ENCODE results near the gene UGP2.
A peak's percentile ranks its signal among the peaks of the same experiment; 100 is the strongest.

UGP2 gene

DNA sequence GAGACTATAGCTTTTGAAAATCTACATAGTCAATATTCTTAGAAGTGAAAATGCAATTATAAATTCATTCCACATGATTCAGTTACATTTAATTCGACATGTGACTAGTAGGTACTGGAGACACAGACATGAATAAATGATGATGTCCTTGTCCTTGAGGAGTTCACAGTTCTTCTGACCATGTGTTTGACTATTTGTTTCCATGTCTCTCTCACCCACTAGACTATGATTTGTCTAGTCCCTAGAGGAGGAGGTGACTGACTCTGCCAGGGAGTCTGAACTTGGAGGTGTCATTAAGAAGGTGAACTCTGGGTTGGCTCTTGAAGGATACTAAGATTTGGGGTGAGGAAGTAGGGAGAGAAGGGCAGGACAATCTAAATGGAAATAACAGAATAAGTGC, 20.7 kb upstream of the UGP2 start:
- Mint-ChIP-seq H3K36me3 (ENCODE audit: low read depth) (no peaks in the 10 kb centered on the region), H3K4me3 (no peak overlapping the region), H3K9me3 (no peaks in the 10 kb centered on the region), H3K27me3 (no peaks in the 10 kb centered on the region), H3K27ac (no peak overlapping the region), H3K4me1 (ENCODE audit: low read depth) (no peaks in the 10 kb centered on the region)

GRCh38 chr2:63821396-63821795, 20.3 kb upstream of the UGP2 start:
- no peaks in the 10 kb centered on the region for H3K4me1 Mint-ChIP-seq (ENCODE audit: low read depth)
- H3K27ac Mint-ChIP-seq = no peak overlapping the region
- no peaks in the 10 kb centered on the region for H3K36me3 Mint-ChIP-seq (ENCODE audit: low read depth)
- H3K9me3 Mint-ChIP-seq = no peaks in the 10 kb centered on the region
- no peaks in the 10 kb centered on the region for H3K27me3 Mint-ChIP-seq
- no peak overlapping the region for H3K4me3 Mint-ChIP-seq

DNA sequence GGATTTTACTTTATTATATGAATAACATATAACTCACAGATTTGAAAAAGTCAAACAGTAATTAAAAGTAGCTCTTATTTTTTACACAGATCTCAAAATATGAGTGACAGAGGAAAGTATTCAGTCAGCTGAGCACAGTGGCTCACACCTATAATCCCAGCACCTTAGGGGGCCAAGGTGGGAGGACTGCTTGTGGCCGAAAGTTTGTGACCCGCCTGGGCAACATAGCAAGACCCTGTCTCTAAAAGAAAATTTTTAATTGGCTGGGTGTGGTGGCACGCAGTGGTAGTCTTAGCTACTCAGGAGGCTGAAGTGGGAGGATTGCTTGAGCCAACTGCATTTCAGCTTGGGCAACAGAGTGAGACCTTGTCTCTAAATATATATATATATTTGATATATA, 19.2 kb upstream of the UGP2 start:
- Mint-ChIP-seq H3K9me3 (no peaks in the 10 kb centered on the region), H3K4me3 (no peak overlapping the region), H3K27ac (no peak overlapping the region), H3K36me3 (ENCODE audit: low read depth) (no peaks in the 10 kb centered on the region), H3K27me3 (no peaks in the 10 kb centered on the region), H3K4me1 (ENCODE audit: low read depth) (no peaks in the 10 kb centered on the region)

- Mint-ChIP-seq H3K36me3 (ENCODE audit: low read depth) (no peaks in the 10 kb centered on the region), H3K27me3 (peaks cover 5% of the 10 kb centered on the region), H3K9me3 (no peaks in the 10 kb centered on the region)
Measured at GRCh38 chr2:63827749-63828148, 13.9 kb upstream of the UGP2 start.

GRCh38 chr2:63831176-63831575, 10.5 kb upstream of the UGP2 start:
- Mint-ChIP-seq H3K27me3 (peaks cover 5% of the 10 kb centered on the region), H3K4me3 (no peak overlapping the region), H3K36me3 (ENCODE audit: low read depth) (no peaks in the 10 kb centered on the region), H3K4me1 (ENCODE audit: low read depth) (no peaks in the 10 kb centered on the region), H3K9me3 (no peaks in the 10 kb centered on the region), H3K27ac (no peak overlapping the region)

More at GRCh38 chr2:63827749-63828148, 13.9 kb upstream of the UGP2 start:
- Mint-ChIP-seq H3K4me1 (ENCODE audit: low read depth) (no peaks in the 10 kb centered on the region), H3K27ac (no peak overlapping the region), H3K4me3 (no peak overlapping the region)

DNA sequence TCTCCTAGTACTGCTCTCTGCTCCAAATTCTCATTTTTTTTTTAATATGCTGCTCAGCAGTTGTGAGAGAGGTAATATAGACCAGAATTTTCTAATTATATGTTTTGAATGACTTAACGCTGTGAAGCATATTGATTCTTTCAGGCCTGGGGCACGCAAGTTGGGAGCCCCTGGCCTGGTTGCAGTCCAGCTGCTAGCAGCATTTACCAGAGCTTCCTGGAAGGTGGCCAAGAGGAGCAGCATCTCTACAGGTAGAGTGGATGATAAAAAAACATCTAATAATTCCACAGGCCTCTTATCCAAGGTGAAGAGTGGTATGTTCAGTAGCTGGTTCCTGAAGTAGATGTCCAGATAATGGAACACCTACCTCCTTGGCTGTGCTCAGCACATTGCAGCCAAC, 7.3 kb upstream of the UGP2 start:
- no peaks in the 10 kb centered on the region for H3K36me3 Mint-ChIP-seq (ENCODE audit: low read depth)

DNA sequence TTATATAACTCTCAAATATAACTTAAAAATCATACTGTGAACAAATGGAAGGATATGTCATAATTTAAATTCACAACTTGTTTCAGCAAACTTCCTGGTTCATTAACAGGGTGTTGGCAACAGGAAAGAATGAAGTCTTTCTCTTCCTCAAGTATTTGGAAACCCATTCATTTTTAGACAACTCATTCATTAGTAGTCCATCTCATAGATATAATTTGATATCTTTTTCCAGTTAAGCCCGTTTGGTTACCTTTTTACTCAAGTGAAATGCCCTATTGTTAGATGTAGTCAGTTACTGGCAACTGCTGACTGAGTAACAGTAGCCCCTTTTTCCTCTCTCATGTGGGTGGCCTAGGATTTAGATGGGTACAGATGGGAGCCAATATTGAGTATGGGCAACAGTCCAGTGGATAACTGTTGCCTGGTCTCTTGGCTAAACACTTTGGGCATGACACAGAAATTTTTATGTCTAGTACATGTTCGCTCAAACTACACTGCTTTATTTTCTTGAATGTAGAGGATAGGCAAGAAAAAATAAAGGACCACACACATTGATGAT, 4.6 kb upstream of the UGP2 start:
- H3K27me3 Mint-ChIP-seq = no peaks in the 10 kb centered on the region
- H3K36me3 Mint-ChIP-seq (ENCODE audit: low read depth) = no peaks in the 10 kb centered on the region
- no peaks in the 10 kb centered on the region for H3K9me3 Mint-ChIP-seq
- H3K4me1 Mint-ChIP-seq (ENCODE audit: low read depth) = peaks cover 13% of the 10 kb centered on the region
- H3K27ac Mint-ChIP-seq = no peak overlapping the region
- no peak overlapping the region for H3K4me3 Mint-ChIP-seq

More for the DNA sequence above, 7.3 kb upstream of the UGP2 start:
- H3K4me3 Mint-ChIP-seq = no peak overlapping the region
- H3K27ac Mint-ChIP-seq = no peak overlapping the region
- no peaks in the 10 kb centered on the region for H3K9me3 Mint-ChIP-seq
- H3K27me3 Mint-ChIP-seq = peaks cover 5% of the 10 kb centered on the region
- H3K4me1 Mint-ChIP-seq (ENCODE audit: low read depth) = no peaks in the 10 kb centered on the region

- Mint-ChIP-seq H3K4me3 (peak overlapping the region; percentile 88), H3K36me3 (ENCODE audit: low read depth) (peaks cover 4% of the 10 kb centered on the region), H3K27me3 (no peaks in the 10 kb centered on the region), H3K4me1 (ENCODE audit: low read depth) (peaks cover 42% of the 10 kb centered on the region), H3K27ac (peak overlapping the region; percentile 99), H3K9me3 (no peaks in the 10 kb centered on the region)
Measured at GRCh38 chr2:63840081-63840784, 1.5 kb upstream of the UGP2 start.

- Mint-ChIP-seq H3K4me1 (ENCODE audit: low read depth) (peaks cover 48% of the 10 kb centered on the region), H3K27me3 (no peaks in the 10 kb centered on the region), H3K4me3 (peak overlapping the region; percentile 88), H3K36me3 (ENCODE audit: low read depth) (peaks cover 9% of the 10 kb centered on the region), H3K9me3 (no peaks in the 10 kb centered on the region), H3K27ac (peak overlapping the region; percentile 99)
Measured at GRCh38 chr2:63840785-63841253, 877 bp upstream of the UGP2 start.

DNA sequence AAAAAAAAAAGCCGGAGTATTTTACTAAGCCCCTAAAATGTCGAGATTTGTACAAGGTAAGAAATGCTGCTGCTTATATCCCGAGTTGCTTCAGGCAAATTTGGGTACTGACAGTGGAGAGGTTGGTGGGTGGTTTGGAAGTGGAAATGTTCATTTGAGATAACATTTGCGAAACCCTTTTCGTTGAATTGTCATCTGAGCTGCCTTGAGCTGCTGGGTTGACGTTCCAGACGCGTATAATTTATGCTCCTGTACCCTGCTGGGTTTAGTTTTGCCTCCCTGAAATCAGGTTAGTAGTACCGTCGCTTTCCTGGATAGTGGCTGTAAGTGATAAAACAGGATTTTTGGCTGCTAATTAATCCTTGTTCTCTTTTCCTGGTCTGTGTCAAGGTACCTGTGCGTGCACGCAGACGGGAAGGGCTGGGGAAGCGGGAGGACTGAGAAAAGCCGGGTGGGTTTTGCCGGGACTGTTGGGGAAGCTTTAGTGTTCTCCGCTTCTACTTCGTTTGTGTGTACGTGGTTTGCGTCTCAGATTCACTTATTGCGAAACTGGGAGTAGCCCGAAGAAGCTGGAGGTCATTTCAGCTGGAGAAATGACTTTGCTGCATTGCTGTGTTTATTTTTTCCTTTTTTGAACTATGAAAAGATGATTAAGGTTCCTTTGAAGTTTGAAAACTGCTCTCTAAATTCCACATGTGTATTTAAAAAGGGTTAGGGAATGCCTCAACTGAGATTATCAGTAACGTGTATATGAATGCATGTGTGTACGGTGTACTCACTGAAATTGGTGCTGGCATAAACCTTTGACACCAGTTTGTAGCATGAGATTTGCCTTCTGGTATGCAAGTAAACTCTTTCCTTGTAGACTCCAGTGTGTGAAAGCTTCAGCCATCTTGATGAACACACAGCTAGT, 709 bp downstream of the UGP2 start:
- Mint-ChIP-seq H3K9me3 (peaks cover 3% of the 10 kb centered on the region), H3K4me1 (ENCODE audit: low read depth) (peaks cover 58% of the 10 kb centered on the region), H3K36me3 (ENCODE audit: low read depth) (peaks cover 20% of the 10 kb centered on the region), H3K27ac (peak overlapping the region; percentile 69), H3K27me3 (no peaks in the 10 kb centered on the region), H3K4me3 (peak overlapping the region; percentile 88)

DNA sequence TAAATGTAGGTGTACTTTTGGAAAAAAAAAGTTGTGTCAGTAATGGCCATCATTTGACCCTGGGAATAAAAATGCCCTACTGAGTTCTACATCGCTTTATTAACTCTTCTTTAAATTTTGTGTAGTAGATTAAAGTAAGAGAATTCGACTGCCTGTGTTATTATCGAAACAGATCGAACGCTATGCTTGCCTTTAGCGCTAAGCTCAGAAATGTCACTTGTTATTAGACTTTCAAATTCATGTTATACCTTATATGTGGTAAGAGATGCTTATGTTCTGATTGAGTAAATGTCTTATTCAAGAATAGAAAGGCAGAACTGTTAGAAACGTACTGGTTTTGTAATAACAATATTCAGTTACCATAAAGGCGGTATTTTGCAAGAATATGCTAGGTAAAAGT, 1.4 kb downstream of the UGP2 start:
- H3K36me3 Mint-ChIP-seq (ENCODE audit: low read depth) = peaks cover 27% of the 10 kb centered on the region
- no peaks in the 10 kb centered on the region for H3K27me3 Mint-ChIP-seq
- H3K27ac Mint-ChIP-seq = no peak overlapping the region
- peaks cover 8% of the 10 kb centered on the region for H3K9me3 Mint-ChIP-seq
- peak overlapping the region; percentile 88 for H3K4me3 Mint-ChIP-seq
- peaks cover 65% of the 10 kb centered on the region for H3K4me1 Mint-ChIP-seq (ENCODE audit: low read depth)

- Mint-ChIP-seq H3K36me3 (ENCODE audit: low read depth) (peaks cover 31% of the 10 kb centered on the region), H3K27ac (no peak overlapping the region), H3K9me3 (peaks cover 8% of the 10 kb centered on the region), H3K4me3 (peak overlapping the region; percentile 37), H3K27me3 (no peaks in the 10 kb centered on the region), H3K4me1 (ENCODE audit: low read depth) (peaks cover 69% of the 10 kb centered on the region)
Measured at GRCh38 chr2:63843791-63844190, 2.1 kb downstream of the UGP2 start.

DNA sequence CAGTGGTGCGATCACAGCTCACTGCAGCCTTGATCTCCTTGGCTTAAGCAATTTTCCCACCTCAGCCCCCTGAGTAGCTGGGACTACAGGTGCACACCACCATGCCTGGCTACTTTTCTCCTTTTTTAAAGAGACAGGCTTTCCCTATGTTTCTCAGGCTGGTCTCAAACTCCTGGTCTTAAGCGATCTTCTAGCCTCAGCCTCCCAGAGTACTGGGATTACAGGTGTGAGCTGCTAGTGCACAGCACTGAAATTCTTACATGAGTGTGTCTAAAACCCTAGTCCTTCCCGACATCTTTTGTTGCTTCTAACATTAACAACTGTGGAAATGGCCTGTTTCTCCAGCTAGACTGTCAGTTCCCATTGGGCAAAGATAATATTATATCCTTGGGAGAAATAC, 2.9 kb downstream of the UGP2 start:
- no peak overlapping the region for H3K4me3 Mint-ChIP-seq
- peaks cover 37% of the 10 kb centered on the region for H3K36me3 Mint-ChIP-seq (ENCODE audit: low read depth)
- H3K27ac Mint-ChIP-seq = no peak overlapping the region
- H3K9me3 Mint-ChIP-seq = peaks cover 8% of the 10 kb centered on the region
- H3K27me3 Mint-ChIP-seq = no peaks in the 10 kb centered on the region
- H3K4me1 Mint-ChIP-seq (ENCODE audit: low read depth) = peaks cover 76% of the 10 kb centered on the region

- H3K36me3 Mint-ChIP-seq (ENCODE audit: low read depth) = peaks cover 37% of the 10 kb centered on the region
- H3K4me1 Mint-ChIP-seq (ENCODE audit: low read depth) = peaks cover 70% of the 10 kb centered on the region
- H3K9me3 Mint-ChIP-seq = peaks cover 8% of the 10 kb centered on the region
- no peak overlapping the region for H3K4me3 Mint-ChIP-seq
- H3K27ac Mint-ChIP-seq = no peak overlapping the region
- H3K27me3 Mint-ChIP-seq = no peaks in the 10 kb centered on the region
Measured at GRCh38 chr2:63845866-63846265, 4.2 kb downstream of the UGP2 start.

DNA sequence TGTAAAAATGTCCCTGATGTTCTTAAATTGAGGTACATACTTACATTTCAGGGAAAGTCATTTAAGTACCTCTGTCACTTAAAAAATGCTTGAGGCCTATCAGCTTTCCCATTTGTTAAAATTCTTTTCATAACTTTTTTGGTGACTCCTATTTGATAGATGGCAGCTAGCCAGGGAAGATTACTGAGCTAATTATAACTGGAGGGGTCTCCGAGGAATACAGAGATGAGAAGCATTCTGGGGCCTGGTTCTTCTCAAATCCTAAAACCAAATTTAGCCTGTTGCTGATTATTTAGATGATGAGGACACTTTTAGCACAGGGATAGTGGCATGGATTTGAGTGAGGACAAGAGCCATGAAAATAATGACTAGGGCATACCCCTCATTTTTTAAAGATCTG, 4.8 kb downstream of the UGP2 start:
- Mint-ChIP-seq H3K27ac (no peak overlapping the region), H3K27me3 (no peaks in the 10 kb centered on the region), H3K4me3 (no peak overlapping the region), H3K36me3 (ENCODE audit: low read depth) (peaks cover 37% of the 10 kb centered on the region), H3K4me1 (ENCODE audit: low read depth) (peaks cover 76% of the 10 kb centered on the region), H3K9me3 (peaks cover 8% of the 10 kb centered on the region)
